ENCODE data around the gene FRMD4B.

FRMD4B gene

GRCh38 chr3:69178838-69179739 lies 206.8 kb downstream of the FRMD4B start:
- Histone ChIP-seq H3K27me3 (ENCODE audit: insufficient read depth, poor library complexity, severe bottlenecking) (no peaks in the 10 kb centered on the region), H3K4me3 (replicated peaks; ENCODE audit: insufficient read depth, low read length) (no peak overlapping the region), H3K27ac (replicated peaks) (no peak overlapping the region)
- no peak for DNase-seq (ENCODE audit: low read depth in 1 of 2, low spot score in 1 of 2)
- TF ChIP-seq SPI1 (IDR thresholded peaks at IDR 0.05; ENCODE audit: borderline replicate concordance, low read depth) (no peak), REST (IDR thresholded peaks at IDR 0.05; ENCODE audit: insufficient replicate concordance, low read depth) (no peak), GABPA (IDR thresholded peaks at IDR 0.05; ENCODE audit: low read depth) (no peak), CTCF (IDR thresholded peaks at IDR 0.05; ENCODE audit: insufficient read depth, low read length) (no peak), POLR2AphosphoS5 (IDR thresholded peaks at IDR 0.05; ENCODE audit: low read depth) (no peak)

- DNase-seq (ENCODE audit: low read depth in 1 of 2, low spot score in 1 of 2): no peak
- H3K27ac ChIP-seq (replicated peaks): no peak overlapping the region
- no peak for TF ChIP-seq REST (IDR thresholded peaks at IDR 0.05; ENCODE audit: insufficient replicate concordance, low read depth)
- TF ChIP-seq GABPA (IDR thresholded peaks at IDR 0.05; ENCODE audit: low read depth): no peak
- TF ChIP-seq POLR2AphosphoS5 (IDR thresholded peaks at IDR 0.05; ENCODE audit: low read depth): no peak
- no peak for TF ChIP-seq CTCF (IDR thresholded peaks at IDR 0.05; ENCODE audit: insufficient read depth, low read length)
- TF ChIP-seq SPI1 (IDR thresholded peaks at IDR 0.05; ENCODE audit: borderline replicate concordance, low read depth): no peak
- H3K4me3 ChIP-seq (replicated peaks; ENCODE audit: insufficient read depth, low read length): no peak overlapping the region
- no peaks in the 10 kb centered on the region for H3K27me3 ChIP-seq (ENCODE audit: insufficient read depth, poor library complexity, severe bottlenecking)
These were observed 207.8 kb downstream of the FRMD4B start for GRCh38 chr3:69178082-69178481.

GRCh38 chr3:69174871-69175737 lies 210.8 kb downstream of the FRMD4B start:
- no peak for DNase-seq (ENCODE audit: low read depth in 1 of 2, low spot score in 1 of 2)
- no peak overlapping the region for H3K27ac ChIP-seq (replicated peaks)
- TF ChIP-seq SPI1 (IDR thresholded peaks at IDR 0.05; ENCODE audit: borderline replicate concordance, low read depth) (no peak), REST (IDR thresholded peaks at IDR 0.05; ENCODE audit: insufficient replicate concordance, low read depth) (no peak), GABPA (IDR thresholded peaks at IDR 0.05; ENCODE audit: low read depth) (no peak), POLR2AphosphoS5 (IDR thresholded peaks at IDR 0.05; ENCODE audit: low read depth) (no peak), CTCF (IDR thresholded peaks at IDR 0.05; ENCODE audit: insufficient read depth, low read length) (no peak)
- H3K4me3 ChIP-seq (replicated peaks; ENCODE audit: insufficient read depth, low read length): no peak overlapping the region
- H3K27me3 ChIP-seq (ENCODE audit: insufficient read depth, poor library complexity, severe bottlenecking): no peaks in the 10 kb centered on the region
